GM19467 (cell line): ENCODE results near the gene SLC25A10.
"Not testable (repeated sequence)": the region's sequence is repeated elsewhere in the genome, so short reads cannot be mapped to it uniquely, and the experiment has no call there.

Experiments
- ATAC-seq: cut with Tn5 transposase; IDR thresholded peaks from one replicate; pipeline ENCODE4 v1.9.1; 2021; ENCODE audit warnings: mild to moderate bottlenecking, moderate library complexity; ENCODE audit not compliant: unreplicated experiment

SLC25A10 gene

GRCh38 chr17:81711814-81712467, at the start of gene SLC25A10:
Gene SLC25A10 (plus strand): TSS chr17:81712284. CDS start chr17:81712427, 143 bp downstream.
- ATAC-seq: peak; percentile 51

- ATAC-seq: no peak
Observed at GRCh38 chr17:81664051-81664470, 48.0 kb upstream of the SLC25A10 start.

- peak; percentile 9 for ATAC-seq
Observed at GRCh38 chr17:81665205-81666091, 46.6 kb upstream of the SLC25A10 start.

- no peak for ATAC-seq
Observed at GRCh38 chr17:81666092-81666341, 46.1 kb upstream of the SLC25A10 start.

GRCh38 chr17:81666342-81667191, 45.5 kb upstream of the SLC25A10 start, which contains the start of the genes CCDC137 and OXLD1:
Gene CCDC137 (plus strand): TSS chr17:81666737. CDS start chr17:81666767, 30 bp downstream.
Gene OXLD1 (minus strand): TSS chr17:81666605. CDS start chr17:81666577, 28 bp downstream.
- ATAC-seq: peak; percentile 76

GRCh38 chr17:81667754-81668153, 44.3 kb upstream of the SLC25A10 start:
- no peak for ATAC-seq

GRCh38 chr17:81672504-81672903, 39.6 kb upstream of the SLC25A10 start:
- no peak for ATAC-seq

- no peak for ATAC-seq
Observed at GRCh38 chr17:81672954-81673353, 39.1 kb upstream of the SLC25A10 start.

GRCh38 chr17:81673561-81674258, 38.4 kb upstream of the SLC25A10 start:
- ATAC-seq: no peak

- ATAC-seq: not testable (repeated sequence)
Observed at GRCh38 chr17:81675515-81676221, 36.4 kb upstream of the SLC25A10 start.

GRCh38 chr17:81676906-81677305, 35.2 kb upstream of the SLC25A10 start:
- ATAC-seq: no peak

- ATAC-seq: no peak
Observed at GRCh38 chr17:81680150-81680549, 31.9 kb upstream of the SLC25A10 start.

- ATAC-seq: no peak
Observed at GRCh38 chr17:81681672-81682071, 30.4 kb upstream of the SLC25A10 start.

GRCh38 chr17:81682565-81683207, 29.4 kb upstream of the SLC25A10 start:
- no peak for ATAC-seq

GRCh38 chr17:81683208-81683583, 28.9 kb upstream of the SLC25A10 start:
- peak; percentile 1 for ATAC-seq

- peak; percentile 83 for ATAC-seq
Observed at GRCh38 chr17:81683584-81684441, 28.3 kb upstream of the SLC25A10 start, which contains the start of the genes ARL16 and HGS. Gene ARL16 (minus strand): TSS chr17:81683797. CDS start chr17:81683753, 44 bp downstream. Gene HGS (plus strand): TSS chr17:81684011. CDS start chr17:81684067, 56 bp downstream.

GRCh38 chr17:81684442-81684911, 27.6 kb upstream of the SLC25A10 start:
- ATAC-seq: peak; percentile 3

GRCh38 chr17:81685108-81685507, 27.0 kb upstream of the SLC25A10 start:
- no peak for ATAC-seq
